ENCODE results near the gene GRHL1.

DNA sequence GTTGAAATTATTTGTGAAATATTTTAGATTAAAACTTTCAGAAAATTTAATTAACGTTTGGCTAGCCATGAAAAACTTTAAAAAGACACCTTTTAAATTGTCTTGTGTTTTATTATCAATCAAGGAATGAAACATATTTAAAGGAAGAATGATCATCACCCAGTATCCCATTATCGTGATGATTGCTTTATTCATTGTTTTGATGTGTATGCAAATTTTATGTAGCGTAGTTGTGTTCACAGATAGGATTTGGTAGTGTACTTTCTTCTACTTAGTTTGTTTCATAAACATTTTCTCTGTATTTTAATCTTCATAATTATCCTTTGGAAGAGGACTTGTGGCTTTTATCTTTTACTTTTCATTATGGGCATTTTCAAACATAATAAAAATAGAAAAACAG lies 7.8 kb downstream of the GRHL1 start:
- TF ChIP-seq, protein P1, sequence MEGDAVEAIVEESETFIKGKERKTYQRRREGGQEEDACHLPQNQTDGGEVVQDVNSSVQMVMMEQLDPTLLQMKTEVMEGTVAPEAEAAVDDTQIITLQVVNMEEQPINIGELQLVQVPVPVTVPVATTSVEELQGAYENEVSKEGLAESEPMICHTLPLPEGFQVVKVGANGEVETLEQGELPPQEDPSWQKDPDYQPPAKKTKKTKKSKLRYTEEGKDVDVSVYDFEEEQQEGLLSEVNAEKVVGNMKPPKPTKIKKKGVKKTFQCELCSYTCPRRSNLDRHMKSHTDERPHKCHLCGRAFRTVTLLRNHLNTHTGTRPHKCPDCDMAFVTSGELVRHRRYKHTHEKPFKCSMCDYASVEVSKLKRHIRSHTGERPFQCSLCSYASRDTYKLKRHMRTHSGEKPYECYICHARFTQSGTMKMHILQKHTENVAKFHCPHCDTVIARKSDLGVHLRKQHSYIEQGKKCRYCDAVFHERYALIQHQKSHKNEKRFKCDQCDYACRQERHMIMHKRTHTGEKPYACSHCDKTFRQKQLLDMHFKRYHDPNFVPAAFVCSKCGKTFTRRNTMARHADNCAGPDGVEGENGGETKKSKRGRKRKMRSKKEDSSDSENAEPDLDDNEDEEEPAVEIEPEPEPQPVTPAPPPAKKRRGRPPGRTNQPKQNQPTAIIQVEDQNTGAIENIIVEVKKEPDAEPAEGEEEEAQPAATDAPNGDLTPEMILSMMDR (IDR thresholded peaks at IDR 0.05; ENCODE audit: low read length) = no peak
- TF ChIP-seq EZH2phosphoT487 (IDR thresholded peaks at IDR 0.05; ENCODE audit: low read length) (no peak), EZH2 (optimal IDR thresholded peaks at IDR 0.05; ENCODE audit: low read depth, low read length) (no peak)
